Glutamatergic neuron (in vitro differentiated cells): ENCODE measurements around the gene KBTBD6. TPM values are rescaled to one million over a fixed set of nuclear protein-coding genes. Genes with fewer than 3 reads are reported as not detected.
A peak's percentile ranks its signal among the peaks of the same experiment; 100 is the strongest.
"Not testable (repeated sequence)": the region's sequence is repeated elsewhere in the genome, so short reads cannot be mapped to it uniquely, and the experiment has no call there.

Experiments used
- DNase-seq: peaks from one replicate; pipeline ENCODE4 v3.0.0; 2022
- H3K27ac Mint-ChIP-seq: one replicate; pipeline ENCODE4 v1.8.0; 2020; ENCODE audit warnings: mild to moderate bottlenecking, mixed read lengths, inconsistent platforms; ENCODE audit not compliant: unreplicated experiment
- H3K27me3 Mint-ChIP-seq: one replicate; pipeline ENCODE4 v1.8.0; 2020; ENCODE audit warnings: mild to moderate bottlenecking, moderate library complexity, mixed read lengths, inconsistent platforms; ENCODE audit not compliant: unreplicated experiment
- H3K36me3 Mint-ChIP-seq: one replicate; pipeline ENCODE4 v1.8.0; 2020; ENCODE audit warnings: mild to moderate bottlenecking, mixed read lengths, inconsistent platforms; ENCODE audit not compliant: unreplicated experiment
- H3K4me1 Mint-ChIP-seq: one replicate; pipeline ENCODE4 v1.8.0; 2020; ENCODE audit warnings: mild to moderate bottlenecking, low read depth, mixed read lengths, inconsistent platforms; ENCODE audit not compliant: unreplicated experiment
- H3K4me3 Mint-ChIP-seq: one replicate; pipeline ENCODE4 v1.8.0; 2020; ENCODE audit warnings: mild to moderate bottlenecking, mixed read lengths, inconsistent platforms; ENCODE audit not compliant: unreplicated experiment
- H3K9me3 Mint-ChIP-seq: one replicate; pipeline ENCODE4 v1.8.0; 2020; ENCODE audit warnings: mild to moderate bottlenecking, moderate library complexity, mixed read lengths, inconsistent platforms; ENCODE audit not compliant: unreplicated experiment
- long read RNA-seq: library from polyadenylated mRNA; unstranded; transcript quantifications from one replicate; pipeline ENCODE4 v2.0.0, GENCODE V29; 2020; ENCODE audit not compliant: unreplicated experiment
- total RNA-seq: library from RNA; stranded (reverse); fragmentation: NEBNext Ultra II Directional; extraction: Animal tissue kit (Norgen Biotek cat#: 25700); gene quantifications from one replicate; pipeline ENCODE4 v1.2.1, GENCODE V29; 2021; ENCODE audit not compliant: unreplicated experiment
- TF ChIP-seq, protein P1 (sequence below): fragments of 200-600 bp; sonication (generic); IDR thresholded peaks from one replicate; pipeline ENCODE4 v1.5.0; 2021; ENCODE audit not compliant: partially characterized antibody, unreplicated experiment

KBTBD6 gene
- total RNA-seq: 8.5 TPM
- long read RNA-seq, full-length matches to known transcripts: 5 of 5 reads
- long read RNA-seq, partial matches to known transcripts: 0 of 5 reads
- long read RNA-seq, other reads (novel, unspliced or antisense): 0 of 5 reads

DNA sequence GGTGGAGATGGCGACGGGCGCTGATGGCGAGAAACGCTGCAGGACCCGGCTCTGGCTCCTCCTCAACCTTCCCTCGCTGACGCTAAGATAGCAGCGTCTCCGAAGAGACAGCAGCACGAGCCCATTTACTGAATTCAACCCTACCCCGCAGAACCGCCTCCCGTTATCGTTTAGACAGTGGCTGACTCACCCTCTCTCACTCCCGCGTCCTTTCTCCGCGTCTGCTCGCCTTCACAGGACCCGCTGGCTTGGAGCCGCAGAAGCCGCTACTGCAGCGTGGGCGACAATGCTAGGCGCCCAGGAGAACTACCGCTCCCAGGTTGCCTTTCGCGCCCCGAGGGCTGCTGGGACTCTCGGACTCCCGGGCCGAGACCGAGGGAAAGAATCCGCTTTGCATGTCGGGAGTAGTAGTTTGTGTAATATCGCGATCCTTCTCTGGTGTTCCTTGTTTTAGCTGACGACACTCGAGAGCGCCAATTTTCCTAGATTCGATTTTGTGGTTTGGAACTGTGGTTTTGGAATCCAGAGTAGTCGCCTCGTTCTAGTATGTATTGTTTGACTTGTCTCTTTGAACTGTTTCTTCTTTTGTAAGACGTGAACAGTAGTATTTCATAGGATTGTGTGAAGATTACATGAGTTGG, at the start of gene KBTBD6:
Gene KBTBD6, minus strand, starts transcription at position 291 of the 641 bp plus-strand sequence. CDS start 291 bp downstream, outside the sequence.
- TF ChIP-seq, protein P1, sequence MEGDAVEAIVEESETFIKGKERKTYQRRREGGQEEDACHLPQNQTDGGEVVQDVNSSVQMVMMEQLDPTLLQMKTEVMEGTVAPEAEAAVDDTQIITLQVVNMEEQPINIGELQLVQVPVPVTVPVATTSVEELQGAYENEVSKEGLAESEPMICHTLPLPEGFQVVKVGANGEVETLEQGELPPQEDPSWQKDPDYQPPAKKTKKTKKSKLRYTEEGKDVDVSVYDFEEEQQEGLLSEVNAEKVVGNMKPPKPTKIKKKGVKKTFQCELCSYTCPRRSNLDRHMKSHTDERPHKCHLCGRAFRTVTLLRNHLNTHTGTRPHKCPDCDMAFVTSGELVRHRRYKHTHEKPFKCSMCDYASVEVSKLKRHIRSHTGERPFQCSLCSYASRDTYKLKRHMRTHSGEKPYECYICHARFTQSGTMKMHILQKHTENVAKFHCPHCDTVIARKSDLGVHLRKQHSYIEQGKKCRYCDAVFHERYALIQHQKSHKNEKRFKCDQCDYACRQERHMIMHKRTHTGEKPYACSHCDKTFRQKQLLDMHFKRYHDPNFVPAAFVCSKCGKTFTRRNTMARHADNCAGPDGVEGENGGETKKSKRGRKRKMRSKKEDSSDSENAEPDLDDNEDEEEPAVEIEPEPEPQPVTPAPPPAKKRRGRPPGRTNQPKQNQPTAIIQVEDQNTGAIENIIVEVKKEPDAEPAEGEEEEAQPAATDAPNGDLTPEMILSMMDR: no peak
- DNase-seq: peak; percentile 95
- Mint-ChIP-seq H3K27me3 (no peaks in the 10 kb centered on the region), H3K4me3 (peak within 1 kb of the TSS; percentile 96), H3K4me1 (peaks cover 16% of the 10 kb centered on the region), H3K27ac (peak within 1 kb of the TSS; percentile 92), H3K9me3 (peaks cover 5% of the 10 kb centered on the region), H3K36me3 (no peaks in the 10 kb centered on the region)

GRCh38 chr13:41182231-41182630, 49.6 kb upstream of the KBTBD6 start:
- Mint-ChIP-seq H3K36me3 (no peaks in the 10 kb centered on the region), H3K9me3 (no peaks in the 10 kb centered on the region), H3K27me3 (no peaks in the 10 kb centered on the region), H3K27ac (no peak overlapping the region), H3K4me1 (no peaks in the 10 kb centered on the region), H3K4me3 (no peak overlapping the region)
- TF ChIP-seq, protein P1: no peak
- no peak for DNase-seq

- no peak for DNase-seq
- peaks cover 12% of the 10 kb centered on the region for H3K36me3 Mint-ChIP-seq
- H3K4me1 Mint-ChIP-seq: no peaks in the 10 kb centered on the region
- H3K27me3 Mint-ChIP-seq: no peaks in the 10 kb centered on the region
- TF ChIP-seq, protein P1: no peak
- no peaks in the 10 kb centered on the region for H3K9me3 Mint-ChIP-seq
- H3K27ac Mint-ChIP-seq: no peak overlapping the region
- H3K4me3 Mint-ChIP-seq: no peak overlapping the region
Observed at GRCh38 chr13:41179593-41180250, 47.1 kb upstream of the KBTBD6 start.

DNA sequence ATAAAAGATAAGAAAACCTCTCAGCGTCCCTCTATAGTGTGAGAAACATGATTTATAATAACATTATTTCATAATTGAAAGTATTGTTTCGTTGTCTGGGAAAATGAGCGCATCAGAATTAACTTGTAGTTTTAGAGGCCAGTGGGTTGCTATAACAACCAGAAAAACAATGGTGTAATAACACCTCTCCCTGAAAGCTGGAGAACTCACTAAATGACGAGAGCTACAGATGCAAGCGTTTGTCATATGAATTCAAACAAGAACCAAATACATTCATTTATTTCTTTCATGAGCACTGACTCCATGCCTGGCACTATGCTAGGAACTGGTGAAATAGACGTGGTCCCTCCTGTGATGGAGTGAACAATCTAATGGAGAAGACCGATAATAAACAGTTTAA, 45.4 kb upstream of the KBTBD6 start:
- Mint-ChIP-seq H3K4me1 (no peaks in the 10 kb centered on the region), H3K36me3 (peaks cover 12% of the 10 kb centered on the region), H3K4me3 (no peak overlapping the region), H3K9me3 (no peaks in the 10 kb centered on the region), H3K27ac (no peak overlapping the region), H3K27me3 (no peaks in the 10 kb centered on the region)
- DNase-seq: no peak
- TF ChIP-seq, protein P1: no peak

DNA sequence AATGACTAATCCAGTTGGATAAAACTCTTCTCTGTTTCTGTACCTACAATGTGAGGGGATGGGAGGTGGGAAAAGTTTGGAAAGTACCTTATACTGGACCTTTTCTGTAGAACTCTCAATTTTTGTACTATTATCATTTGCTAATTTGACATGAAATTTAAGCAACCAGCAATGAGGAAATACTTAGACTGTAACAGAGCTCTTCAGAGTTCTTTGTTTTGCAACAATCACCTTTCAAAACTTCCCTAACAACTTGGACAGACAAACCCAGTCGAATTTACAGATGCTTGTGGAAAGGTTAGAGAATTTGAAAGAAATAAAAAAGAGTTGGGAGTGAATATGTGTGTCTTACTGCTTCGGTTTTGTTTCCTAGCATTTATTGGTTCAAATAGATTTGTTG, 45.0 kb upstream of the KBTBD6 start:
- Mint-ChIP-seq H3K36me3 (peaks cover 12% of the 10 kb centered on the region), H3K27ac (no peak overlapping the region), H3K4me1 (no peaks in the 10 kb centered on the region), H3K27me3 (no peaks in the 10 kb centered on the region), H3K4me3 (no peak overlapping the region), H3K9me3 (no peaks in the 10 kb centered on the region)
- DNase-seq: no peak
- TF ChIP-seq, protein P1: no peak

DNA sequence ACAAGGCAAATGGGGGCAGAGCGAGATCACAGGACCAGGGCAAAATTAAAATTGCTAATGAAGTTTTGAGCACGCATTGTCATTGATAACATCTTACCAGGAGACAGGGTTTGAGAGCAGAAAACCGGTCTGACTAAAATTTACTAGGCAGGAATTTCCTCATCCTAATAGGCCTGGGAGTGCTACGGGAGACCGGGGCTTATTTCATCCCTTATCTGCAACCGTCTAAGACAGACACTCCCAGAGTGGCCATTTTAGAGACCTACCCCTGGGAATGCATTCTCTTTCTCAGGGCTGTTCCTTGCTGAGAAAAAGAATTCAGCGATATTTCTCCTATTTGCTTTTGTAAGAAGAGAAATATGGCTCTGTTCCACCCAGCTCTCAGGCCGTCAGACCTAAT, 43.0 kb upstream of the KBTBD6 start:
- not testable (repeated sequence) for H3K4me1 Mint-ChIP-seq, H3K27me3 Mint-ChIP-seq, H3K9me3 Mint-ChIP-seq, H3K4me3 Mint-ChIP-seq, H3K27ac Mint-ChIP-seq, DNase-seq
- H3K36me3 Mint-ChIP-seq: peaks cover 12% of the 10 kb centered on the region
